CMK (cell line): Measurements from ENCODE around the gene KIF16B.
"Not testable (repeated sequence)": the region's sequence is repeated elsewhere in the genome, so short reads cannot be mapped to it uniquely, and the experiment has no call there.

ENCODE experiments used
- DNase-seq: peaks from one replicate; pipeline ENCODE4 v3.0.0-alpha.2; 2010; ENCODE audit warnings: low read depth

The KIF16B gene

GRCh38 chr20:16246291-16246690 lies 327.0 kb downstream of the KIF16B start:
- no peak for DNase-seq

- no peak for DNase-seq
These were observed 327.4 kb downstream of the KIF16B start for GRCh38 chr20:16245879-16246278.

GRCh38 chr20:16244892-16245291 lies 328.4 kb downstream of the KIF16B start:
- no peak for DNase-seq

GRCh38 chr20:16243470-16243869 lies 329.8 kb downstream of the KIF16B start:
- DNase-seq, result no peak

GRCh38 chr20:16241911-16242310 lies 331.3 kb downstream of the KIF16B start:
- DNase-seq, result no peak

GRCh38 chr20:16240355-16240754 lies 332.9 kb downstream of the KIF16B start:
- no peak for DNase-seq

GRCh38 chr20:16236589-16237241 lies 336.5 kb downstream of the KIF16B start:
- DNase-seq, result no peak

GRCh38 chr20:16230402-16230801 lies 342.8 kb downstream of the KIF16B start:
- DNase-seq, result no peak

GRCh38 chr20:16229813-16230212 lies 343.4 kb downstream of the KIF16B start:
- DNase-seq, result no peak

- no peak for DNase-seq
These were observed 344.5 kb downstream of the KIF16B start for GRCh38 chr20:16228722-16229121.

- not testable (repeated sequence) for DNase-seq
These were observed 346.3 kb downstream of the KIF16B start for GRCh38 chr20:16226961-16227360.

- no peak for DNase-seq
These were observed 348.4 kb downstream of the KIF16B start for GRCh38 chr20:16224836-16225235.

- no peak for DNase-seq
These were observed 350.3 kb downstream of the KIF16B start for GRCh38 chr20:16222859-16223411.
